Stimulated activated CD4-positive, alpha-beta T cell treated with anti-CD3 and anti-CD28 coated beads, Interleukin-4, amount 100 ng/mL, for 48 hours (primary cell): Measurements from ENCODE around the gene RYR2.

Experiments used
- DNase-seq, 2 donors: peaks; one replicate each; pipeline ENCODE4 v3.0.0-alpha.2; 2020; ENCODE audit warnings: low read depth in 2 of 2

Gene RYR2

GRCh38 chr1:237032029-237032428 lies 10.0 kb upstream of the RYR2 start:
- no peak for DNase-seq

- DNase-seq = no peak
Measured at GRCh38 chr1:237033061-237033460, 8.9 kb upstream of the RYR2 start.

- no peak for DNase-seq
Measured at GRCh38 chr1:237033804-237034203, 8.2 kb upstream of the RYR2 start.

GRCh38 chr1:237035759-237036158 lies 6.2 kb upstream of the RYR2 start:
- no peak for DNase-seq

- no peak for DNase-seq
Measured at GRCh38 chr1:237038211-237038610, 3.8 kb upstream of the RYR2 start.

GRCh38 chr1:237040823-237041222 lies 1.2 kb upstream of the RYR2 start:
- no peak for DNase-seq

- DNase-seq = no peak
Measured at GRCh38 chr1:237041461-237041794, 556 bp upstream of the RYR2 start.

- no peak for DNase-seq
Measured at GRCh38 chr1:237042526-237042891, 525 bp downstream of the RYR2 start.

GRCh38 chr1:237042892-237043576 lies 1.1 kb downstream of the RYR2 start:
- DNase-seq = no peak

- DNase-seq = no peak
Measured at GRCh38 chr1:237043846-237044636, 2.1 kb downstream of the RYR2 start.

- DNase-seq = no peak
Measured at GRCh38 chr1:237045278-237046016, 3.5 kb downstream of the RYR2 start.

GRCh38 chr1:237048803-237049202 lies 6.8 kb downstream of the RYR2 start:
- no peak for DNase-seq

GRCh38 chr1:237050185-237050584 lies 8.2 kb downstream of the RYR2 start:
- DNase-seq = no peak

GRCh38 chr1:237050915-237051314 lies 8.9 kb downstream of the RYR2 start:
- DNase-seq = no peak

GRCh38 chr1:237054313-237054712 lies 12.3 kb downstream of the RYR2 start:
- no peak for DNase-seq

GRCh38 chr1:237058470-237058869 lies 16.5 kb downstream of the RYR2 start:
- no peak for DNase-seq

GRCh38 chr1:237059244-237059643 lies 17.3 kb downstream of the RYR2 start:
- no peak for DNase-seq

GRCh38 chr1:237062976-237063375 lies 21.0 kb downstream of the RYR2 start:
- no peak for DNase-seq

GRCh38 chr1:237065903-237066302 lies 23.9 kb downstream of the RYR2 start:
- DNase-seq = no peak

- no peak for DNase-seq
Measured at GRCh38 chr1:237070519-237070918, 28.5 kb downstream of the RYR2 start.

- no peak for DNase-seq
Measured at GRCh38 chr1:237071641-237072420, 29.8 kb downstream of the RYR2 start.
